Upper lobe of left lung (tissue), 4 donors: ENCODE measurements around the gene BTN3A1.

Source experiments
- EP300 ChIP-seq, 4 donors: sonication (generic); formaldehyde crosslinking; IDR thresholded peaks; one replicate each; pipeline ENCODE4 v1.5.1; 2017; ENCODE audit warnings: antibody characterized with exemption in 4 of 4, control low read depth in 2 of 4
- POLR2A ChIP-seq, 4 donors: fragments of 450-650 bp; IDR thresholded peaks; one replicate each; pipeline ENCODE4 v1.5.1; 2016 to 2017; ENCODE audit warnings: antibody characterized with exemption in 4 of 4, mild to moderate bottlenecking in 2 of 4
- TF ChIP-seq, protein P1 (sequence below), 6 experiments: fragments of 450-650 bp in 4 of 6; fragments of 200-600 bp in 2 of 6; sonication (generic) in 2 of 6; IDR thresholded peaks; one replicate each; pipeline ENCODE4 v1.5.1; 2016 to 2019; ENCODE audit warnings: antibody characterized with exemption in 6 of 6

- TF ChIP-seq, protein P1, sequence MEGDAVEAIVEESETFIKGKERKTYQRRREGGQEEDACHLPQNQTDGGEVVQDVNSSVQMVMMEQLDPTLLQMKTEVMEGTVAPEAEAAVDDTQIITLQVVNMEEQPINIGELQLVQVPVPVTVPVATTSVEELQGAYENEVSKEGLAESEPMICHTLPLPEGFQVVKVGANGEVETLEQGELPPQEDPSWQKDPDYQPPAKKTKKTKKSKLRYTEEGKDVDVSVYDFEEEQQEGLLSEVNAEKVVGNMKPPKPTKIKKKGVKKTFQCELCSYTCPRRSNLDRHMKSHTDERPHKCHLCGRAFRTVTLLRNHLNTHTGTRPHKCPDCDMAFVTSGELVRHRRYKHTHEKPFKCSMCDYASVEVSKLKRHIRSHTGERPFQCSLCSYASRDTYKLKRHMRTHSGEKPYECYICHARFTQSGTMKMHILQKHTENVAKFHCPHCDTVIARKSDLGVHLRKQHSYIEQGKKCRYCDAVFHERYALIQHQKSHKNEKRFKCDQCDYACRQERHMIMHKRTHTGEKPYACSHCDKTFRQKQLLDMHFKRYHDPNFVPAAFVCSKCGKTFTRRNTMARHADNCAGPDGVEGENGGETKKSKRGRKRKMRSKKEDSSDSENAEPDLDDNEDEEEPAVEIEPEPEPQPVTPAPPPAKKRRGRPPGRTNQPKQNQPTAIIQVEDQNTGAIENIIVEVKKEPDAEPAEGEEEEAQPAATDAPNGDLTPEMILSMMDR (IDR thresholded peaks at IDR 0.05), result no peak
- no peak for TF ChIP-seq EP300 (IDR thresholded peaks at IDR 0.05)
- no peak for TF ChIP-seq POLR2A (IDR thresholded peaks at IDR 0.05)
Observed at GRCh38 chr6:26372308-26373144, 29.5 kb upstream of the BTN3A1 start.
